Measurements from ENCODE around the gene BLMH. TPM values are rescaled to one million over a fixed set of nuclear protein-coding genes. Genes with fewer than 3 reads are reported as not detected.
A peak's percentile ranks its signal among the peaks of the same experiment; 100 is the strongest.

Gene BLMH
- total and polyA plus RNA-seq, 4 donors: 10.5 to 50.9 (median 21.6) TPM

GRCh38 chr17:30256756-30257506 lies 34.8 kb downstream of the BLMH start:
- Histone ChIP-seq H3K4me3 (no peak overlapping the region), H3K4me1 (ENCODE audit: control insufficient read depth in 5 of 5, insufficient read depth in 5 of 5, low read length in 5 of 5) (peaks cover 0 to 6% (median 0%) of the 10 kb centered on the region in 5 donors), H3K36me3 (ENCODE audit: control insufficient read depth in 4 of 4, insufficient read depth in 4 of 4, low read length in 4 of 4) (peaks cover 7 to 29% (median 12%) of the 10 kb centered on the region in 4 donors), H3K9me3 (ENCODE audit: control insufficient read depth in 4 of 4, insufficient read depth in 3 of 4, low read length in 3 of 4) (no peaks in the 10 kb centered on the region), H3K27me3 (ENCODE audit: control insufficient read depth in 3 of 3, insufficient read depth in 3 of 3, low read length in 2 of 3) (no peaks in the 10 kb centered on the region), H3K27ac (ENCODE audit: low read depth in 1 of 2, low read length in 1 of 2) (no peak overlapping the region), H3K9ac (ENCODE audit: insufficient read depth in 1 of 2, low read length in 2 of 2) (no peak overlapping the region)
- no peak for TF ChIP-seq CTCF (IDR thresholded peaks at IDR 0.05; ENCODE audit: control extremely low read depth, extremely low read depth)
- ATAC-seq (ENCODE audit: insufficient read depth, low FRiP score) (no peak), DNase-seq (no peak)
- 66 to 78% methylated on average over 5 of the region's 5 CpGs for WGBS, 2 donors

- H3K36me3 ChIP-seq (ENCODE audit: control insufficient read depth in 4 of 4, insufficient read depth in 4 of 4, low read length in 4 of 4): peaks cover 2 to 27% (median 15%) of the 10 kb centered on the region in 4 donors
- ATAC-seq (ENCODE audit: insufficient read depth, low FRiP score) (no peak), DNase-seq (no peak)
- no peak overlapping the region for H3K27ac ChIP-seq (ENCODE audit: low read depth in 1 of 2, low read length in 1 of 2)
- no peak overlapping the region for H3K9ac ChIP-seq (ENCODE audit: insufficient read depth in 1 of 2, low read length in 2 of 2)
- H3K4me3 ChIP-seq: no peak overlapping the region
- H3K9me3 ChIP-seq (ENCODE audit: control insufficient read depth in 4 of 4, insufficient read depth in 3 of 4, low read length in 3 of 4): no peaks in the 10 kb centered on the region
- H3K4me1 ChIP-seq (ENCODE audit: control insufficient read depth in 5 of 5, insufficient read depth in 5 of 5, low read length in 5 of 5): peaks cover 0 to 6% (median 0%) of the 10 kb centered on the region in 5 donors
- no peaks in the 10 kb centered on the region for H3K27me3 ChIP-seq (ENCODE audit: control insufficient read depth in 3 of 3, insufficient read depth in 3 of 3, low read length in 2 of 3)
- TF ChIP-seq CTCF (IDR thresholded peaks at IDR 0.05; ENCODE audit: control extremely low read depth, extremely low read depth): no peak
- WGBS, 2 donors: 78 to 85% methylated on average over 1 of the region's 1 CpG
Observed at GRCh38 chr17:30254150-30254549, 37.6 kb downstream of the BLMH start.

- no peak overlapping the region for H3K4me3 ChIP-seq
- peaks cover 4 to 30% (median 21%) of the 10 kb centered on the region in 4 donors for H3K36me3 ChIP-seq (ENCODE audit: control insufficient read depth in 4 of 4, insufficient read depth in 4 of 4, low read length in 4 of 4)
- peak overlapping the region in 1 of 2 donors; percentile 20 for H3K27ac ChIP-seq (ENCODE audit: low read depth in 1 of 2, low read length in 1 of 2)
- DNase-seq (no peak), ATAC-seq (ENCODE audit: insufficient read depth, low FRiP score) (no peak)
- H3K27me3 ChIP-seq (ENCODE audit: control insufficient read depth in 3 of 3, insufficient read depth in 3 of 3, low read length in 2 of 3): no peaks in the 10 kb centered on the region
- no peaks in the 10 kb centered on the region for H3K9me3 ChIP-seq (ENCODE audit: control insufficient read depth in 4 of 4, insufficient read depth in 3 of 4, low read length in 3 of 4)
- peaks cover 0 to 3% (median 0%) of the 10 kb centered on the region in 5 donors for H3K4me1 ChIP-seq (ENCODE audit: control insufficient read depth in 5 of 5, insufficient read depth in 5 of 5, low read length in 5 of 5)
- TF ChIP-seq CTCF (IDR thresholded peaks at IDR 0.05; ENCODE audit: control extremely low read depth, extremely low read depth): no peak
- WGBS, 2 donors: 69 to 77% methylated on average over 7 of the region's 7 CpGs
- no peak overlapping the region for H3K9ac ChIP-seq (ENCODE audit: insufficient read depth in 1 of 2, low read length in 2 of 2)
Observed at GRCh38 chr17:30253312-30253711, 38.4 kb downstream of the BLMH start.
